NOMO-1 treated with dmso at 0.1 percent for 144 hours (cell line): ENCODE measurements around the gene ELL.
A peak's percentile ranks its signal among the peaks of the same experiment; 100 is the strongest.
"Not testable (repeated sequence)": the region's sequence is repeated elsewhere in the genome, so short reads cannot be mapped to it uniquely, and the experiment has no call there.

Experiments
- DNase-seq: peaks from one replicate; lab custom pipeline; 2025; ENCODE audit not compliant: unreplicated experiment; lab: John Stamatoyannopoulos, UW

The ELL gene

GRCh38 chr19:18532168-18532890 lies 10.5 kb upstream of the ELL start:
- DNase-seq, result no peak

GRCh38 chr19:18531485-18531884 lies 9.6 kb upstream of the ELL start:
- no peak for DNase-seq

- DNase-seq, result no peak
These were observed 7.9 kb upstream of the ELL start for GRCh38 chr19:18529782-18530181.

- DNase-seq, result no peak
These were observed 4.4 kb upstream of the ELL start for GRCh38 chr19:18526316-18526715.

- DNase-seq, result no peak
These were observed 2.0 kb upstream of the ELL start for GRCh38 chr19:18523841-18524240.

- not testable (repeated sequence) for DNase-seq
These were observed 1.1 kb upstream of the ELL start for GRCh38 chr19:18522862-18523440.

- peak; percentile 100 for DNase-seq
These were observed 423 bp upstream of the ELL start for GRCh38 chr19:18522124-18522861.

- DNase-seq, result no peak
These were observed 800 bp downstream of the ELL start for GRCh38 chr19:18520848-18521691.

GRCh38 chr19:18519962-18520847 lies 1.7 kb downstream of the ELL start:
- peak; percentile 16 for DNase-seq

GRCh38 chr19:18518639-18519038 lies 3.2 kb downstream of the ELL start:
- DNase-seq, result no peak

- DNase-seq, result no peak
These were observed 4.3 kb downstream of the ELL start for GRCh38 chr19:18517606-18518005.

GRCh38 chr19:18515959-18516358 lies 5.9 kb downstream of the ELL start:
- no peak for DNase-seq

- peak; percentile 28 for DNase-seq
These were observed 6.8 kb downstream of the ELL start for GRCh38 chr19:18514800-18515682.

GRCh38 chr19:18513868-18514267 lies 8.0 kb downstream of the ELL start:
- no peak for DNase-seq

GRCh38 chr19:18510216-18510615 lies 11.7 kb downstream of the ELL start:
- DNase-seq, result no peak

- no peak for DNase-seq
These were observed 13.3 kb downstream of the ELL start for GRCh38 chr19:18508585-18508984.

- no peak for DNase-seq
These were observed 14.0 kb downstream of the ELL start for GRCh38 chr19:18507727-18508440.

- no peak for DNase-seq
These were observed 14.7 kb downstream of the ELL start for GRCh38 chr19:18507021-18507726.
